Activated CD4-positive, alpha-beta T cell treated with anti-CD3 and anti-CD28 coated beads for 48 hours (primary cell): ENCODE data around the gene FRAS1.
"Not testable (repeated sequence)": the region's sequence is repeated elsewhere in the genome, so short reads cannot be mapped to it uniquely, and the experiment has no call there.

Experiments used
- DNase-seq: peaks from one replicate; pipeline ENCODE4 v3.0.0-alpha.2; 2020

FRAS1 gene

GRCh38 chr4:78125834-78126331 lies 68.8 kb downstream of the FRAS1 start:
- not testable (repeated sequence) for DNase-seq

- no peak for DNase-seq
Measured at GRCh38 chr4:78129383-78130108, 72.4 kb downstream of the FRAS1 start.

GRCh38 chr4:78131403-78131802 lies 74.3 kb downstream of the FRAS1 start:
- no peak for DNase-seq

- no peak for DNase-seq
Measured at GRCh38 chr4:78136109-78137081, 79.3 kb downstream of the FRAS1 start.

GRCh38 chr4:78137532-78137931 lies 80.4 kb downstream of the FRAS1 start:
- no peak for DNase-seq

- no peak for DNase-seq
Measured at GRCh38 chr4:78138252-78138651, 81.1 kb downstream of the FRAS1 start.

- DNase-seq, result no peak
Measured at GRCh38 chr4:78143634-78144033, 86.5 kb downstream of the FRAS1 start.

- DNase-seq, result no peak
Measured at GRCh38 chr4:78145008-78145407, 87.9 kb downstream of the FRAS1 start.

- no peak for DNase-seq
Measured at GRCh38 chr4:78145622-78146021, 88.5 kb downstream of the FRAS1 start.

- DNase-seq, result no peak
Measured at GRCh38 chr4:78149751-78150542, 92.8 kb downstream of the FRAS1 start.

GRCh38 chr4:78150543-78150864 lies 93.4 kb downstream of the FRAS1 start:
- DNase-seq, result no peak

- no peak for DNase-seq
Measured at GRCh38 chr4:78152795-78153194, 95.7 kb downstream of the FRAS1 start.

GRCh38 chr4:78154972-78155590 lies 98.0 kb downstream of the FRAS1 start:
- no peak for DNase-seq

GRCh38 chr4:78155616-78156105 lies 98.5 kb downstream of the FRAS1 start:
- no peak for DNase-seq

GRCh38 chr4:78156520-78156919 lies 99.4 kb downstream of the FRAS1 start:
- no peak for DNase-seq

- DNase-seq, result no peak
Measured at GRCh38 chr4:78162342-78162741, 105.2 kb downstream of the FRAS1 start.

- no peak for DNase-seq
Measured at GRCh38 chr4:78162821-78163220, 105.7 kb downstream of the FRAS1 start.

- DNase-seq, result no peak
Measured at GRCh38 chr4:78165758-78166157, 108.6 kb downstream of the FRAS1 start.

GRCh38 chr4:78166622-78167021 lies 109.5 kb downstream of the FRAS1 start:
- no peak for DNase-seq

- no peak for DNase-seq
Measured at GRCh38 chr4:78167510-78167909, 110.4 kb downstream of the FRAS1 start.

- no peak for DNase-seq
Measured at GRCh38 chr4:78168029-78168428, 110.9 kb downstream of the FRAS1 start.

- no peak for DNase-seq
Measured at GRCh38 chr4:78169728-78170127, 112.6 kb downstream of the FRAS1 start.
